Measurements from ENCODE around the gene MT1M.

- TF ChIP-seq CTCF (conservative IDR thresholded peaks at IDR 0.05; ENCODE audit: low read length) (no peak), EZH2phosphoT487 (IDR thresholded peaks at IDR 0.05; ENCODE audit: borderline replicate concordance, low read depth, low read length) (no peak)
Observed at GRCh38 chr16:56614549-56614991, 17.9 kb upstream of the MT1M start.

All from OCI-LY7 (cell line).